PFSK-1 (cell line): ENCODE data around the gene FAM168A.

Experiments
- FOXP2 ChIP-seq: optimal IDR thresholded peaks from 2 replicates; pipeline ENCODE3; 2011; ENCODE audit warnings: borderline replicate concordance, control low read depth, inconsistent platforms; ENCODE audit not compliant: insufficient read depth; ENCODE audit errors: extremely low read length, extremely low read depth
- POLR2AphosphoS5 ChIP-seq: IDR thresholded peaks from 2 replicates; pipeline ENCODE4 v1.6.1; 2012; ENCODE audit warnings: low read depth, mild to moderate bottlenecking, control low read depth, low read length, moderate library complexity
- SIN3A ChIP-seq: IDR thresholded peaks from 2 replicates; pipeline ENCODE4 v1.6.1; 2012; ENCODE audit warnings: mild to moderate bottlenecking, low read length, moderate library complexity, borderline replicate concordance; ENCODE audit not compliant: insufficient read depth
- TAF1 ChIP-seq: IDR thresholded peaks from 2 replicates; pipeline ENCODE4 v1.6.1; 2012; ENCODE audit warnings: low read length, control low read depth, borderline replicate concordance; ENCODE audit not compliant: insufficient read depth
- TF ChIP-seq, protein P1 (sequence below), 2 experiments: IDR thresholded peaks; 2 replicates each; pipeline versions ENCODE4 v1.6.1 to v1.8.0; 2011 to 2012; ENCODE audit warnings: low read depth in 2 of 2, low read length in 2 of 2, control low read depth in 1 of 2, inconsistent platforms in 1 of 2, mild to moderate bottlenecking in 1 of 2, moderate library complexity in 1 of 2; ENCODE audit not compliant: insufficient read depth in 1 of 2

The FAM168A gene

DNA sequence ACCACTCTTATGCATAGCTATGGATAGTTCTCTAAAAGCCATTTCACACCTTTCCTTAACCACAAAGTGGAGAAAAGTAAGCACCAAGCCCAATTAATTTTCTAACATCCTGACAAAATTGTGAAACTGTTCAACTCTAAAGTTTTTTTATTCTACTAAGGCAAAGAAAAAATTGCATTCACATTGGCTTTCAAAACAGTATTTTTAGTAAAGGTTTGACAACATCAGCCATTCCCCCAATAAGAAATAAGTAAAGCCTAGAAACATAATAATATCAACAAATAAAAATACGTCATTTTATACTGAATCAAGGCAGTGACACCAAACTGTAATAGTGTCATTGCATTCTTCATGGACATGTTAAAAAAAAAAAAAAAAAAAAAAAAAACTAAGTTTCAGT, 11.1 kb downstream of the FAM168A start:
- TF ChIP-seq POLR2AphosphoS5 (no peak), FOXP2 (no peak), SIN3A (no peak), TAF1 (no peak)
- TF ChIP-seq, protein P1, sequence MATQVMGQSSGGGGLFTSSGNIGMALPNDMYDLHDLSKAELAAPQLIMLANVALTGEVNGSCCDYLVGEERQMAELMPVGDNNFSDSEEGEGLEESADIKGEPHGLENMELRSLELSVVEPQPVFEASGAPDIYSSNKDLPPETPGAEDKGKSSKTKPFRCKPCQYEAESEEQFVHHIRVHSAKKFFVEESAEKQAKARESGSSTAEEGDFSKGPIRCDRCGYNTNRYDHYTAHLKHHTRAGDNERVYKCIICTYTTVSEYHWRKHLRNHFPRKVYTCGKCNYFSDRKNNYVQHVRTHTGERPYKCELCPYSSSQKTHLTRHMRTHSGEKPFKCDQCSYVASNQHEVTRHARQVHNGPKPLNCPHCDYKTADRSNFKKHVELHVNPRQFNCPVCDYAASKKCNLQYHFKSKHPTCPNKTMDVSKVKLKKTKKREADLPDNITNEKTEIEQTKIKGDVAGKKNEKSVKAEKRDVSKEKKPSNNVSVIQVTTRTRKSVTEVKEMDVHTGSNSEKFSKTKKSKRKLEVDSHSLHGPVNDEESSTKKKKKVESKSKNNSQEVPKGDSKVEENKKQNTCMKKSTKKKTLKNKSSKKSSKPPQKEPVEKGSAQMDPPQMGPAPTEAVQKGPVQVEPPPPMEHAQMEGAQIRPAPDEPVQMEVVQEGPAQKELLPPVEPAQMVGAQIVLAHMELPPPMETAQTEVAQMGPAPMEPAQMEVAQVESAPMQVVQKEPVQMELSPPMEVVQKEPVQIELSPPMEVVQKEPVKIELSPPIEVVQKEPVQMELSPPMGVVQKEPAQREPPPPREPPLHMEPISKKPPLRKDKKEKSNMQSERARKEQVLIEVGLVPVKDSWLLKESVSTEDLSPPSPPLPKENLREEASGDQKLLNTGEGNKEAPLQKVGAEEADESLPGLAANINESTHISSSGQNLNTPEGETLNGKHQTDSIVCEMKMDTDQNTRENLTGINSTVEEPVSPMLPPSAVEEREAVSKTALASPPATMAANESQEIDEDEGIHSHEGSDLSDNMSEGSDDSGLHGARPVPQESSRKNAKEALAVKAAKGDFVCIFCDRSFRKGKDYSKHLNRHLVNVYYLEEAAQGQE (IDR thresholded peaks at IDR 0.05; ENCODE audit: insufficient read depth in 1 of 2, low read depth in 2 of 2, low read length in 2 of 2) = no peak

DNA sequence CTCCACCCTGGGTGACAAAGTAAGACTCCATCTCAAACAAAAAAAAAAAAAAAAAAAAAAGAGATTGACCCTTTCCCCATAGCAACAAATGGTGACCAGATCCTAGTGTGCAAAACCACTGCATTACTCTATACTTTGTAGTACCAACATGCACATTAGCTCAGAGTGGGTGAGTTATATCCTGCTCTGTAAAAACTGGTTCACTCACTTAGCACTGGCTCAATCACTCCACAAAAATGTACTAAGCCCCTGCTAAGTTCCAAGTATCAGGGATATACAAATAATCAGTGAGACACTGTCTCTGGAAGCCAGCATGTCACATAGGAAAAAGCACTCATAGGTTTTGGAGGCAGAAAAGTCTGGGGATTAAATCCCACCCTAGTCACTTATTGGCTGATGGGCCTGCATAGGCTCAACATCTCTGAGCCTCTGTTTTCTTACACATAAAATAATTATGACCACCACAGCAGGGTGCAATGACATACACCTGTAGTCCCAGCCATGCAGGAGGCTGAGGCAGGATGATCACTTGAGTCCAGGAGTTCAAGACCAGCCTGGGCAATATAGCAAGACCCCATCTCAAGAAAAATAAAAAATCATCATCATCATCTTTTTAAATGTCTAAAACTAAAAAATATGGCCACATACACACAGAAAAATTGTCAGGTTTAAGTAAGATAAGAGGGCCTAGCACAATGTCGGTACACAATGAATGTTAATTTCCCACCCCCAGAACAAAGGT, 11.9 kb downstream of the FAM168A start:
- TF ChIP-seq SIN3A = no peak
- no peak for TF ChIP-seq POLR2AphosphoS5
- TF ChIP-seq, protein P1 (IDR thresholded peaks at IDR 0.05; ENCODE audit: insufficient read depth in 1 of 2, low read depth in 2 of 2, low read length in 2 of 2) = no peak
- TF ChIP-seq FOXP2 = no peak
- no peak for TF ChIP-seq TAF1

DNA sequence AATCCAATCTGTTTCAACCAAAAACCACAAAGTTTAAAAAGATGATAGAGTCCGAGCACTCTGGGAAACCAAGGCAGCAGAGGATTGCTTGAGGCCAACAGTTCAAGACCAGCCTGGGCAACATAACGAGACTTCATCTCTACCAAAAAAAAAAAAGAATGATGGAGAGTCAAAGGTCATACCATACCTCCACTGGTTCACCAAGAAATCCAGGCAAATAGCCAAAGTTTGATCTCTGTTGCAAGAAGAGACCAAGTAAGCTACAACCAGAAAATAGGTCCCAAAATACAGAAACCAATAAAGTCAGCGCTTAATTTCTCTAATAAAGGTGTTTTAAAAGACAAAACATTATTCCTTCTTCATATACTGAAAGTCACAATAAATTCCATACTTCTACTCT, 13.1 kb downstream of the FAM168A start:
- TF ChIP-seq POLR2AphosphoS5 (no peak), TAF1 (no peak), FOXP2 (no peak), SIN3A (no peak)
- TF ChIP-seq, protein P1 (IDR thresholded peaks at IDR 0.05; ENCODE audit: insufficient read depth in 1 of 2, low read depth in 2 of 2, low read length in 2 of 2) = no peak

DNA sequence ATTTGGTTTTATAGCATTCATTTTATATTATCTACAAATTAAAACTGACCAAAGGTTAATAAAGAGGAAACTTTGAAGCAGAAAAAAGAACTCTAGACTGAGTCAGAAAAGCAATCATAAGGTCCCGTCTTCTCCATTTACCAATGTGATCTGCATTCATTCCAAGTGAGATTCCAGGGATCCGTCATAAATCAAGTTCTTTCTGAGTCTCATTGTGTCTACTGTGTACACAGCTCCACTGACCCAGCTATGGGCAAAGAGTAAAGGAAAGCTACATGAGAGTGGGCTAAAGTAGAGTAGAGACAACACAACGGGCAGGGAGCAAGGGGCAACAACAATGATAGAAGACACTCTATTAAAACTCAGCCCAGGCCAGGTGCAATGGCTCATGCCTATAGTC, 15.3 kb downstream of the FAM168A start:
- no peak for TF ChIP-seq POLR2AphosphoS5
- TF ChIP-seq TAF1 = no peak
- TF ChIP-seq, protein P1 (IDR thresholded peaks at IDR 0.05; ENCODE audit: insufficient read depth in 1 of 2, low read depth in 2 of 2, low read length in 2 of 2) = no peak
- TF ChIP-seq FOXP2 = no peak
- no peak for TF ChIP-seq SIN3A
